ENCODE results near the gene EIF4EBP3.
"Not testable (repeated sequence)": the region's sequence is repeated elsewhere in the genome, so short reads cannot be mapped to it uniquely, and the experiment has no call there.

Gene EIF4EBP3

GRCh38 chr5:140575309-140575708, 27.8 kb downstream of the EIF4EBP3 start:
- DNase-seq (ENCODE audit: low spot score) = no peak

DNA sequence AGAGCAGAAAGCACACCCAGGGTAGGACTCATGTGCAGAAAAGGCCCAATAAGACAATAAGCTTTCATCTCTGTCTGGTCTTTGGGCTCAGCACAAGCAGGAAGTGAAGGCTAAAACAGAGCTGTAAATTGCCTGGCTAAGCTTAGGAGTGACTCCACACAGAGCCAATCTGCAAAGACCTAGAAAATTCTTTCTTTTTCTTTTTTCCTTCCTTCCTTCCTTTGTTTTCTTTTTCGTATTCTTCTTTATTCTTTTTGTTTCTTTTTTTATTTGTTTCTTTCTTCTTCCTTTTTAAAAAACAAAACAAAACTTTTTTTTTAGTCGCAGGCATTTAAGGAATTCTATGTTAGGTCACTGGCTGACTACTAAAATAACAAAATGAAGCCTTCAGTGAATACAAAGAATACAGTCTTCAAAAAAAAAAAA, 29.3 kb downstream of the EIF4EBP3 start:
- DNase-seq (ENCODE audit: low spot score) = no peak

GRCh38 chr5:140579188-140579747, 31.8 kb downstream of the EIF4EBP3 start:
- not testable (repeated sequence) for DNase-seq (ENCODE audit: low spot score)

GRCh38 chr5:140587495-140587894, 40.0 kb downstream of the EIF4EBP3 start:
- no peak for DNase-seq (ENCODE audit: low spot score)

DNA sequence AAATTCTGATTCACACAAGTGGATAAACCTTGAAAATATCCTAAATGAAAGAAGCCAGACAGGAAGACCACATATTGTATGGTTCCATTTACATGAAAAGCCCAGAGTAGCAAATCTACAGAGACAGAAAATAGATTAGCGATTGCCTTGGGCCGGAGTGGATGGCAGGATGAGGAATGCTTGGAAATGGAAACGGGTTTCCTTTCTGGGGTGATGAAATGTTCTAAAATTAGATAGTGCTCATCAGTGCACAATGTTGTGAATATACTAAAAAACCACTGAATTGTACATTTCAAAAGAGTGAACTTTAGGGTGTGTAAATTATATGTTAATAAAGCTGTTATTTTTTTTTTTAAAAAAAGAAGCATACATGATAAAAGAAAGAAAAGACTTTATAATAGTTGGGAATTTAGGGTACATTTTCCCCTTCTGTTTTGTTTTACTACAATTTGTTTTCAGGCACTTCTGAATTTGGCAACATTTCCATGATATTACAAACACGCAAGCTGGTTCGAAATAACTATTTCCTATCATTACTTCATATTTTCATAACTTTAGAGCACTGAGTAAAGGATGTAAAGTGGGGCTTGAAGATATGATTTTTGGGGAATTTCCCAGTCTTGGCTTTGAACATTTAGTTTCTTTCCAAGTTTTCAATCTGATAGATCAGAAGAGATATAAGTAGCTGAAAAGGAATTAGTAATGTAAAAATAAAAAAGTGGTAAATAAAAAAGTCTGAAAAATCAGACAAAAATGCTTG, 41.0 kb downstream of the EIF4EBP3 start:
- no peak for DNase-seq (ENCODE audit: low spot score)

DNA sequence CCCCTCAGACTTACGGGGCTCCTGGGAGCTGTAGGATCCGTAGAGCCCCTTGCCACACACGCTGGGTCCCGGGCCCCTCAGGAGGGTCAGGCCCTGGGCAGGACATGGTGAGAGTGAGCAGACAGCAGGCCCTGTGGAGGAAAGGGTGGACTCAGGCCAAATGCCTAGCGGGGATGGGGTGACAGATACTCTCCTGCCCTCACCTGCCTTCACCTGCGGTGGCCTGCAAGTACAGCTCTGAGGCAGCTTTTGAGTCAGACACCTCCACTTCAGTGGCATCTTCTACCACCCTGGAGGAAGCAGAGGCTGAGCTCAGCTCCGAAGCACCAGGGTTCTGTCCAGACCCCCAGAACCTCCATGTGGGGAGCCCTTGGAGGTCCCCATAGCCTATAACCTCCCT, 43.4 kb downstream of the EIF4EBP3 start:
- no peak for DNase-seq (ENCODE audit: low spot score)

GRCh38 chr5:140591747-140592372, 44.4 kb downstream of the EIF4EBP3 start:
- no peak for DNase-seq (ENCODE audit: low spot score)

GRCh38 chr5:140593070-140593469, 45.6 kb downstream of the EIF4EBP3 start:
- DNase-seq (ENCODE audit: low spot score) = not testable (repeated sequence)

GRCh38 chr5:140594169-140594568, 46.7 kb downstream of the EIF4EBP3 start:
- no peak for DNase-seq (ENCODE audit: low spot score)

DNA sequence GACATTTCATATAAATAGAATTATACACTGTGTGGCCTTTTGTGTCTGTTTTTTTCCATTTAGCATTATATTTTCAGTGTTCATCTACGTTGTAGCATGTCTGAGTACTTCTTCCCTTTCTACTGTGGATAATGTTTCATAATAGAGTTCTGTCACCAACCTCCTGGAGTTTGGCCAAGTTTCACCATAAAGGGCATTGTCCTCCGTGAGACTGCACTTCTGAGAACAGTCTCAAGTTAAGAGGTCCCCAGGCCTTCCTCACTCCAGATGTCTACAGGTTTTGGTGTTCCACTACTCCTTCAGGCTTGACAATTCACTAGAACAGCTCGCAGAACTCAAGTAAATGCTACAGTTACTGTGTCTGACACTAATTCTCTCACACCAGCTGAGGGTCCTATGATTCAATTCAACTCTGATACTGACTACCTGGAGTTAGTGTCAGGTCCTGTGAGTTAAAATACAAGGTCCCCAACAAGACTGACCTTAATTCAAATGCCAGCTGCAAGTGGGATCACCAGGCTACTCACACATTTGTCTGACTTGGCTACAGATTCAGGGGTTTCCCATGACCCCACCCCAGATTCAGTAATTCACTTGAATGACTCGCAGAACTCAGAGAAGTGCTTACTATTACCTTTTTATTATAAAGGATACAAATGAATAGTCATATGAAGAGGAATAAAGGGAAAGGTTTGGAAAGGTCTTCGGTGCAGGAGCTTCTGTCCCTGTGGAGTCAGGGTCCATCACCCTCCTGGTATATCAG, 48.3 kb downstream of the EIF4EBP3 start:
- DNase-seq (ENCODE audit: low spot score) = no peak

DNA sequence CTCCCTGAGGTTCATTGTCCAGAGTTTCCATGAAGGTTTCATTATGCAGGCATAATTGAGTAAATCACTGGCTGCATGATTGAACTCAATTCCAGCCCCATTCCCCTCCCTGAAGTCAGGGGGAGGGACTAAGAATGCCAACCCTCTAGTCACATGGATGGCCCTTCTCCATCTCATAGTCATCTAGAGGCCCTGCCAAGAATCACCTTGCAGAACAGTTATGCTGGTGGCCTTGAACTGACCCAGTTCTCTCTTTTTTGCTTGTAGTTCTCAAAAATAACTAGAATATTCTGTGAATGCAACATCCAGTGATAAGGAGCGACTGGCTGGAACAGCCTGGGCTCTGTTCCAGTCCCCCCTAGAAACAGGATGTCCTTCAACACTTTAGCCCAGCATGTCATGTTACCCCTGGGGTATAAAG, 48.9 kb downstream of the EIF4EBP3 start:
- DNase-seq (ENCODE audit: low spot score) = no peak

DNA sequence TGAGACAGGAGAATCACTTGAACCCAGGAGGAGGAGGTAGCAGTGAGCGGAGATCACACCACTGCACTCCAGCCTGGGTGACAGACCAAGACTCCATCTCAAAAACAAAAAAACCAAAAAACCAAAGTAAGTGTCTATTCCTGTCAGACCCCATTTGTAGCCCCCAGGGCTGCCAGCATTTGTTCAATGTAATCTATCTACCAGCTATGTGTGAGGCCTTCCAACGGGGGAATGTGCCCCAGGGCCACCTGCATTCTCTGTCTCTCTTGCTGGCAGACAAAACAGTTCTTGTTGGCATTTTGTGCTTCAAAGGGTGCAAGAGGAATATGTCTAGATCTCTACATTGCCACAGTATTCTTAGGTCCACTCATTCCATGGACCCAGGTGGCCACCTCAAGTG, 51.4 kb downstream of the EIF4EBP3 start:
- no peak for DNase-seq (ENCODE audit: low spot score)

Small RNAs within 50 kb of the gene (small RNA-seq; reads per million reads assigned to genes)
- 0 to 0.47 reads per million in 2 experiments for gene RF00279
- gene RF00443 = 0 to 0.03 reads per million in 2 experiments
